ENCODE measurements around the gene PAX5. TPM values are rescaled to one million over a fixed set of nuclear protein-coding genes. Genes with fewer than 3 reads are reported as not detected.

The PAX5 gene
- polyA plus RNA-seq, 1 of the 3 experiments (the other 2 are of a cell fraction) = 0.05 TPM

- CTCF ChIA-PET = interaction anchor here (1.8 kb wide), 1 partner anchor 27 kb away, joined by 7 read pairs; no protein-coding TSS in a partner anchor
- Histone ChIP-seq H3K4me2 (no peak overlapping the region), H3K4me1 (ENCODE audit: control insufficient read depth in 1 of 2, insufficient read depth in 2 of 2, low read depth in 1 of 2, low read length in 1 of 2) (peaks cover 0 to 3% of the 10 kb centered on the region in 2 experiments; a peak in 1 of 4 replicates)
Measured at GRCh38 chr9:36846621-36847020, 187.4 kb downstream of the PAX5 start.

GRCh38 chr9:36845844-36846243 lies 188.2 kb downstream of the PAX5 start:
- Histone ChIP-seq H3F3A (replicated peaks; ENCODE audit: insufficient read depth) (no peaks in the 10 kb centered on the region), H3K4me3 (ENCODE audit: low read depth in 2 of 2, low read length in 1 of 2) (no peak overlapping the region), H3K79me2 (ENCODE audit: insufficient read depth) (no peaks in the 10 kb centered on the region), H3K27me3 (ENCODE audit: insufficient read depth) (no peaks in the 10 kb centered on the region; the same call in 1 of the 2 replicates), H3K4me1 (ENCODE audit: control insufficient read depth in 1 of 2, insufficient read depth in 2 of 2, low read depth in 1 of 2, low read length in 1 of 2) (peaks cover 0 to 3% of the 10 kb centered on the region in 2 experiments; a peak in 1 of 4 replicates), H3K27ac (ENCODE audit: low read depth in 2 of 2, low read length in 1 of 2) (no peak overlapping the region), H3K9ac (no peak overlapping the region), H3K4me2 (no peak overlapping the region), H3K36me3 (replicated peaks in 1 of 2; ENCODE audit: control insufficient read depth in 1 of 2, insufficient read depth in 2 of 2, low read length in 1 of 2) (no peaks in the 10 kb centered on the region), H4K20me1 (ENCODE audit: insufficient read depth) (no peaks in the 10 kb centered on the region), H3K9me2 (no peaks in the 10 kb centered on the region), H2AFZ (ENCODE audit: low read depth) (no peak overlapping the region), H3K9me3 (no peaks in the 10 kb centered on the region)
- DNase-seq = no peak
- WGBS (ENCODE audit: low lambda C conversion rate) = 45% methylated on average over 2 of the region's 2 CpGs
- ChIA-PET CTCF (interaction anchor here (1.8 kb wide), 1 partner anchor 27 kb away, joined by 7 read pairs; no protein-coding TSS in a partner anchor), POLR2A (no interaction called here)
- TF ChIP-seq IRF3 (IDR thresholded peaks at IDR 0.05; ENCODE audit: low read depth, low read length) (no peak), FOSL2 (IDR thresholded peaks at IDR 0.05; ENCODE audit: borderline replicate concordance, low read depth) (no peak), POLR2AphosphoS5 (IDR thresholded peaks at IDR 0.05; ENCODE audit: low read depth, low read length) (no peak), GATA2 (CRISPR knock-in tag; IDR thresholded peaks at IDR 0.05) (no peak), MAX (IDR thresholded peaks at IDR 0.05; ENCODE audit: low read depth) (no peak), TCF12 (IDR thresholded peaks at IDR 0.05) (no peak), PBX3 (IDR thresholded peaks at IDR 0.05) (no peak), ZBTB33 (IDR thresholded peaks at IDR 0.05; ENCODE audit: borderline replicate concordance, low read depth) (no peak), EZH2phosphoT487 (IDR thresholded peaks at IDR 0.05; ENCODE audit: borderline replicate concordance, low read depth) (no peak), RXRA (IDR thresholded peaks at IDR 0.05; ENCODE audit: borderline replicate concordance, low read depth) (no peak), TAF1 (IDR thresholded peaks at IDR 0.05; ENCODE audit: borderline replicate concordance, low read depth, low read length) (no peak), EP300 (IDR thresholded peaks at IDR 0.05; ENCODE audit: borderline replicate concordance in 1 of 2, low read depth in 1 of 2, low read length in 1 of 2) (no peak), CHD2 (IDR thresholded peaks at IDR 0.05; ENCODE audit: low read length, partially characterized antibody) (no peak), GABPA (IDR thresholded peaks at IDR 0.05; ENCODE audit: low read depth) (no peak), YY1 (IDR thresholded peaks at IDR 0.05; ENCODE audit: low read depth) (no peak), USF1 (IDR thresholded peaks at IDR 0.05; ENCODE audit: borderline replicate concordance, low read depth) (no peak), RFX5 (IDR thresholded peaks at IDR 0.05; ENCODE audit: low read length) (no peak), ELF1 (IDR thresholded peaks at IDR 0.05) (no peak), RCOR1 (IDR thresholded peaks at IDR 0.05; ENCODE audit: low read length) (no peak)

More at GRCh38 chr9:36846621-36847020, 187.4 kb downstream of the PAX5 start:
- Histone ChIP-seq H3K9me3 (no peaks in the 10 kb centered on the region), H3K27ac (ENCODE audit: low read depth in 2 of 2, low read length in 1 of 2) (no peak overlapping the region), H3K9me2 (no peaks in the 10 kb centered on the region), H3K79me2 (ENCODE audit: insufficient read depth) (no peaks in the 10 kb centered on the region), H3K9ac (no peak overlapping the region), H3K27me3 (ENCODE audit: insufficient read depth) (no peaks in the 10 kb centered on the region; the same call in 1 of the 2 replicates), H2AFZ (ENCODE audit: low read depth) (no peak overlapping the region), H3K4me3 (ENCODE audit: low read depth in 2 of 2, low read length in 1 of 2) (no peak overlapping the region), H3K36me3 (replicated peaks in 1 of 2; ENCODE audit: control insufficient read depth in 1 of 2, insufficient read depth in 2 of 2, low read length in 1 of 2) (no peaks in the 10 kb centered on the region), H3F3A (replicated peaks; ENCODE audit: insufficient read depth) (no peaks in the 10 kb centered on the region), H4K20me1 (ENCODE audit: insufficient read depth) (no peaks in the 10 kb centered on the region)
- POLR2A ChIA-PET = no interaction called here
- DNase-seq = no peak
- TF ChIP-seq NRF1 (IDR thresholded peaks at IDR 0.05; ENCODE audit: low read depth, low read length) (no peak), NFIC (IDR thresholded peaks at IDR 0.05; ENCODE audit: borderline replicate concordance) (no peak), MEF2A (IDR thresholded peaks at IDR 0.05; ENCODE audit: borderline replicate concordance, low read depth) (no peak), TEAD4 (IDR thresholded peaks at IDR 0.05; ENCODE audit: borderline replicate concordance, insufficient read depth) (no peak), RAD21 (IDR thresholded peaks at IDR 0.05; ENCODE audit: low read length) (no peak)
- whole genome bisulfite sequencing (ENCODE audit: low lambda C conversion rate) = 59% methylated on average over 8 of the region's 8 CpGs
